ENCODE results near the gene CTIF.

The CTIF gene

DNA sequence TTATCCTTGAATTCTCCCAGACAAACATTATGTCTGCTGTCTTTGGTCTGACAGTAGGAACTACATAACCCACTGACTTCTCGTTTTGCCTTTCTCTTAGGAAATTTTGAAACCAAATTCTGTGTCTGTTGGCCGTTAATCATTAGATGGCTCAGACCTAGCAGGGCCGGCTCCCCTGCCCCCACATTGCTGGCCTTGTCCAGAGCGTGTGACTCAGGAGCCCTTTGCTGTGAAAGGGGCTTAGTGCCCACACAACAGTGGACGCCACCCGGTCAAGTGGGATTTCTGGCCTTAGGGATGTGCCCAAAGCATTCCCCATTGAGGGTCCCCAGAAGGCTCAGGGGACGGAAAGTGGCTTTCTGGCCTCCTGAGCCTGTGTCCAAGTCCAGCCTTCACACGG is 137.5 kb downstream of the CTIF start:
- no peak for DNase-seq
- H3K4me1 ChIP-seq (ENCODE audit: control extremely low read depth in 1 of 4, control insufficient read depth in 4 of 4, insufficient read depth in 4 of 4, low read length in 3 of 4), result peaks cover 2 to 51% (median 18%) of the 10 kb centered on the region in 4 experiments
- POLR2A ChIA-PET, result no interaction called here
- no peak overlapping the region for H3K27ac ChIP-seq (ENCODE audit: insufficient read depth in 1 of 2, low read depth in 1 of 2, low read length in 2 of 2, poor library complexity in 1 of 2, severe bottlenecking in 2 of 2)
- H3K9me3 ChIP-seq (ENCODE audit: control extremely low read depth in 1 of 5, control insufficient read depth in 4 of 5, insufficient read depth in 2 of 5, low read depth in 1 of 5, low read length in 4 of 5), result peaks cover 0 to 6% (median 3%) of the 10 kb centered on the region in 5 experiments
- H3K27me3 ChIP-seq (replicated peaks in 2 of 5; ENCODE audit: control insufficient read depth in 4 of 5, insufficient read depth in 5 of 5, low read length in 4 of 5), result no peaks in the 10 kb centered on the region
- H3K4me3 ChIP-seq (ENCODE audit: control insufficient read depth in 1 of 7, extremely low read depth in 1 of 7, insufficient read depth in 4 of 7, low read depth in 2 of 7, low read length in 6 of 7), result no peak overlapping the region
- WGBS (ENCODE audit: insufficient coverage), result 87% methylated on average over 7 of the region's 8 CpGs
- CTCF ChIA-PET, result interaction anchor here (0.5 to 4.0 kb wide), 7 partner anchors 12 to 783 kb away, joined by 3 to 35 read pairs (median 4); no protein-coding TSS in a partner anchor
- H3K36me3 ChIP-seq (ENCODE audit: control insufficient read depth in 4 of 4, insufficient read depth in 4 of 4, low read length in 3 of 4), result peaks cover 1 to 4% (median 2%) of the 10 kb centered on the region in 4 experiments

DNA sequence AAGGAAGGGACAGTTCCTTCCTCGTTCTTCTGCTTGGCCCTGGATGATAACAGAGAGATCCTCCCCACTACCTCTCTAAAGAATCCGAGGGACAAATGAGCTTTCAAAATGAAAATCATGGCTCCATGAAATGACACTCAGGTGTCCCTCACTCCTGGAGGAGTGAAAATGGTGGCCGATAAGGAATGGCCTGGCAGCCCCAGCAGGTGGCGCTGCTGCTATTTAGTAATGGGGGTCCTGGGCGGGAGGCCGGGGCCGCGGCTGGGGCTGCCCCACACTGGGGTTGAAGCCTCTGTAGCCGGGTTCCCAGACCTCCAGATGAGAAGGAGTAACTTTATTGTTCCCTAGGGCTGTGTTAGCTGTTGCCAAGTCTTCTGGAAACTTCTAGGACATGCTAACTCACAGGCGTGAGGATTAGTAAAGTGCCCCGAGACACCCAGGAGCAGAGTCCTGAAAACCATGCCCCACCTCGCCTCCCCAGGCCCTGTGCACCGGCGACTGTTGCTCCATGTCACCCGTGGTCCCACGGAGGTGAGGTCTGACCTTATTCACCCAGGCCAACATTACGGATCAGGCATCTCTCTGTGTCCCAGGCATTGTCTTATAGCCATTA is 138.0 kb downstream of the CTIF start:
- H3K27ac ChIP-seq (ENCODE audit: insufficient read depth in 1 of 2, low read depth in 1 of 2, low read length in 2 of 2, poor library complexity in 1 of 2, severe bottlenecking in 2 of 2), result no peak overlapping the region
- 46% methylated on average over 13 of the region's 17 CpGs for WGBS (ENCODE audit: insufficient coverage)
- H3K9me3 ChIP-seq (ENCODE audit: control extremely low read depth in 1 of 5, control insufficient read depth in 4 of 5, insufficient read depth in 2 of 5, low read depth in 1 of 5, low read length in 4 of 5), result peaks cover 0 to 3% (median 0%) of the 10 kb centered on the region in 5 experiments
- H3K36me3 ChIP-seq (ENCODE audit: control insufficient read depth in 4 of 4, insufficient read depth in 4 of 4, low read length in 3 of 4), result no peaks in the 10 kb centered on the region
- DNase-seq, result peak; percentile 58 to 66 (median 61)
- H3K4me3 ChIP-seq (ENCODE audit: control insufficient read depth in 1 of 7, extremely low read depth in 1 of 7, insufficient read depth in 4 of 7, low read depth in 2 of 7, low read length in 6 of 7), result no peak overlapping the region
- peaks cover 2 to 51% (median 18%) of the 10 kb centered on the region in 4 experiments for H3K4me1 ChIP-seq (ENCODE audit: control extremely low read depth in 1 of 4, control insufficient read depth in 4 of 4, insufficient read depth in 4 of 4, low read length in 3 of 4)
- ChIA-PET POLR2A (no interaction called here), CTCF (interaction anchor here (0.5 to 4.0 kb wide), 8 partner anchors 11 to 783 kb away, joined by 3 to 35 read pairs (median 4); no protein-coding TSS in a partner anchor)
- no peaks in the 10 kb centered on the region for H3K27me3 ChIP-seq (replicated peaks in 2 of 5; ENCODE audit: control insufficient read depth in 4 of 5, insufficient read depth in 5 of 5, low read length in 4 of 5)

DNA sequence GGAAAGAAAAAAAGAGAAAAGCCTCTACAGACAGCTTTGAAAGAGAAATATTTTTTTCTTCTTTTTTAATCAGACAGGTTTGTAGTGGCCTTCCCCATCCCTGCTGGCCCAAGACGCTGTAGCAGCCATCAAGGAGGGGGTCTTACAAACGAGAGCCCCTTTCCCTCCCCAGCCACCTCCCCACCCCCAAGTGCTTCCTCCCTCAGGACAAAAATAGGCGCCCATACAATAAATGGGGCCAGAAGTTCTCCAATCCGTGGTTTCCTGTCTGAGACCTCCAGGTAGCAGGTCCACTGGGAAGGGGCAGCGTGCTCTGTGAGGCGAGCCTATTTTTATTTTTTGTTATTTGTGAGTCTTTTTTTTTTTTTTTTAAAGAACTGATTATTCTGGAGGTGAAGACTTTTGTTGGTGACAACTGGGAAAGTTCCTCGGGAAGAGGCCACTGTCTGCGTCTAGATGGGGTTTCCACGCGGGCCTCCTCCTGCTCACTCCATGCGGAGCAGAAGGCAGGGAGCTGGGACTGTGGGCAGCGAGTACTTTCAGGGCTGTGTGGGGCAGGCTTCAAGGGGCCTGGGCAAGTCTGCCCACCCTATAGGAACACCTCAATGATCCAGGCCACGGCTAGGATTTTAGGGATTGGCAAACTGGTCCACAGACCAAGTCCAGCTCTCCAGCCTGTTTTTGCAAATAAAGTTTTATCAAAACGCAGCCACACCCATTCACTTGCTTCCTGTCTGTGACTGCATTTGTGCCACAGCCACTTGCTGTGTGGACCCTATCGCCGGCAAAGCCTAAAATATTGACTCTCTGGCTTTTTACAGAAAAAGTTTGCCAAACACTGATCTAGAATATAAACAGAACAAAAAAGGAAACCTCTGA is 139.6 kb downstream of the CTIF start:
- Histone ChIP-seq H3K27ac (ENCODE audit: insufficient read depth in 1 of 2, low read depth in 1 of 2, low read length in 2 of 2, poor library complexity in 1 of 2, severe bottlenecking in 2 of 2) (no peak overlapping the region), H3K9me3 (ENCODE audit: control extremely low read depth in 1 of 5, control insufficient read depth in 4 of 5, insufficient read depth in 2 of 5, low read depth in 1 of 5, low read length in 4 of 5) (no peaks in the 10 kb centered on the region), H3K27me3 (replicated peaks in 2 of 5; ENCODE audit: control insufficient read depth in 4 of 5, insufficient read depth in 5 of 5, low read length in 4 of 5) (no peaks in the 10 kb centered on the region), H3K4me3 (ENCODE audit: control insufficient read depth in 1 of 7, extremely low read depth in 1 of 7, insufficient read depth in 4 of 7, low read depth in 2 of 7, low read length in 6 of 7) (peak overlapping the region in 1 of 7 experiments; percentile 8), H3K36me3 (ENCODE audit: control insufficient read depth in 4 of 4, insufficient read depth in 4 of 4, low read length in 3 of 4) (peaks cover 0 to 3% (median 0%) of the 10 kb centered on the region in 4 experiments), H3K4me1 (ENCODE audit: control extremely low read depth in 1 of 4, control insufficient read depth in 4 of 4, insufficient read depth in 4 of 4, low read length in 3 of 4) (peaks cover 2 to 44% (median 18%) of the 10 kb centered on the region in 4 experiments)
- 84% methylated on average over 13 of the region's 16 CpGs for WGBS (ENCODE audit: insufficient coverage)
- POLR2A ChIA-PET, result interaction anchor here (1.1 kb wide), 1 partner anchor 156 kb away, joined by 3 read pairs; no protein-coding TSS in a partner anchor
- DNase-seq, result no peak
- CTCF ChIA-PET, result interaction anchor here (0.7 to 2.8 kb wide), 10 partner anchors 37 to 561 kb away, joined by 3 to 9 read pairs (median 4); no protein-coding TSS in a partner anchor

DNA sequence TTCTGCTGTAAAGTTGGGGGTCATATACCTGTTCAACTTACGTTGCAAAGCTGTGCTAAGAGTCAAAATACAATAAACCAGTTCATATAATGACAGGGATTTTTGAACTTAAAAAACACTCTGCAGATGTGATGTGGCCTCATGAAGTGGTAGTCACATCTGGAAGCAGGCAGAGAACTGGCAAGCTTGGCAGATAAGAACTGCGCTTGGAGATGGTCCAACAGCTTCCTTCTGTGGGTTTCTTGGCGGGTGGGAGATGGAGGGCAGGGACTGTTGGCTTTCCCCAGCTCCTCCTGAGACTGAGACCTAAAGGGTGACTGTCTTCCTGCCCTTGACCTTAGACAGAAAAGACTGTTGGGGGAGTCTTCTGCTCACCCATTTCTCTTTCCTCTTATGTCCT is 140.4 kb downstream of the CTIF start:
- POLR2A ChIA-PET, result interaction anchor here (0.5 to 1.1 kb wide), 2 partner anchors 156 to 206 kb away, joined by 3 read pairs; no protein-coding TSS in a partner anchor
- Histone ChIP-seq H3K4me3 (ENCODE audit: control insufficient read depth in 1 of 7, extremely low read depth in 1 of 7, insufficient read depth in 4 of 7, low read depth in 2 of 7, low read length in 6 of 7) (no peak overlapping the region), H3K27me3 (replicated peaks in 2 of 5; ENCODE audit: control insufficient read depth in 4 of 5, insufficient read depth in 5 of 5, low read length in 4 of 5) (no peaks in the 10 kb centered on the region), H3K27ac (ENCODE audit: insufficient read depth in 1 of 2, low read depth in 1 of 2, low read length in 2 of 2, poor library complexity in 1 of 2, severe bottlenecking in 2 of 2) (no peak overlapping the region), H3K4me1 (ENCODE audit: control extremely low read depth in 1 of 4, control insufficient read depth in 4 of 4, insufficient read depth in 4 of 4, low read length in 3 of 4) (peaks cover 2 to 38% (median 18%) of the 10 kb centered on the region in 4 experiments), H3K36me3 (ENCODE audit: control insufficient read depth in 4 of 4, insufficient read depth in 4 of 4, low read length in 3 of 4) (peaks cover 0 to 3% (median 0%) of the 10 kb centered on the region in 4 experiments), H3K9me3 (ENCODE audit: control extremely low read depth in 1 of 5, control insufficient read depth in 4 of 5, insufficient read depth in 2 of 5, low read depth in 1 of 5, low read length in 4 of 5) (no peaks in the 10 kb centered on the region)
- DNase-seq, result peak; percentile 14 to 64 (median 62)
- CTCF ChIA-PET, result interaction anchor here (0.7 to 2.8 kb wide), 3 partner anchors 103 to 560 kb away, joined by 3 to 9 read pairs (median 3); no protein-coding TSS in a partner anchor
- 0% methylated on average over 2 of the region's 3 CpGs for WGBS (ENCODE audit: insufficient coverage)

DNA sequence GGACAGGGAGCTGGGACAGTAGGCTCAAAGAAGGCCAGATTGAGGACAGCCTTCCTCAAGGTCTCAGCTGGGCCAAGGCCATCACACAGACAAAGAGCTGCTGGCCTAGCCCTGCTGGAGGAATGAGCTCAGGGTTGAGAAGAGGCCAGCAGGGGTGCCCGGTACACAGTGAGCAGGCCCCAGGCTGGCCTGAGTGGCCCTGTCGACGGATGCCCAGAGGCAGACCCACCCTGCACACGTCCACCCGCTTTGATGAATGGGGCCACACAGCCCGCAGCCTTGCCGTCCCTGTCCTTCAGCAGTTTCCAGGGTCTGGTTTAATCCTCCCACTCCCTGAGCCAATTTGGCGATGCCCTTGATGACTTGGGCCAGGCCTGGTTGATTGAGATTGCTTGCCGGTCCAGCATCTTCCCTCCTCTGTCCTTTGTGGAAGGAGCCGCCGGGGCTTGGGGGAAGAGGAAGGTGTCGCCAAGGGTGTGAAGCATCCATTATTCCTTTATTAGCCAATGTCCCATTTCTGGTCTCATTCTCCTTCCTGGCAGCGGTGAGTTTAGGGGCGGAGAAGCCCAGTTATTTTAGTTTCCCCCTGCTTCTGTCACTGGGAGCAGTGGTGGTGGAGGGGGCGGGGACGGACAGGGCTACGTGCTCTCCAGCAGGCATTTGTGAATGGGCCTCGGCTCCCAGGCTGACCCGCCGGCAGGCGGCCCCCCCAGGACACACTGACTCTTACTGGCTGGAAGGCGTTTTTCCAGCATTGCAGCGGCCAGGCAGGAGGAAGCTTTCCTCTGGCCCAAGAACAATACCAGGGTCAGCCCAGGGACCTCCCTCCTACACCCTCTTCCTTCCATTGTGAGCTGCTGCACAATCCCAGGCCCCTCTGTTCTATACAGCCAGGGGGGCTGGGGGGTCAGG is 141.8 kb downstream of the CTIF start:
- Histone ChIP-seq H3K36me3 (ENCODE audit: control insufficient read depth in 4 of 4, insufficient read depth in 4 of 4, low read length in 3 of 4) (peaks cover 0 to 3% (median 0%) of the 10 kb centered on the region in 4 experiments), H3K9me3 (ENCODE audit: control extremely low read depth in 1 of 5, control insufficient read depth in 4 of 5, insufficient read depth in 2 of 5, low read depth in 1 of 5, low read length in 4 of 5) (no peaks in the 10 kb centered on the region), H3K4me3 (ENCODE audit: control insufficient read depth in 1 of 7, extremely low read depth in 1 of 7, insufficient read depth in 4 of 7, low read depth in 2 of 7, low read length in 6 of 7) (no peak overlapping the region), H3K4me1 (ENCODE audit: control extremely low read depth in 1 of 4, control insufficient read depth in 4 of 4, insufficient read depth in 4 of 4, low read length in 3 of 4) (peaks cover 2 to 32% (median 15%) of the 10 kb centered on the region in 4 experiments), H3K27ac (ENCODE audit: insufficient read depth in 1 of 2, low read depth in 1 of 2, low read length in 2 of 2, poor library complexity in 1 of 2, severe bottlenecking in 2 of 2) (no peak overlapping the region), H3K27me3 (replicated peaks in 2 of 5; ENCODE audit: control insufficient read depth in 4 of 5, insufficient read depth in 5 of 5, low read length in 4 of 5) (no peaks in the 10 kb centered on the region)
- ChIA-PET CTCF (interaction anchor here (2.8 kb wide), 1 partner anchor 558 kb away, joined by 9 read pairs; no protein-coding TSS in a partner anchor), POLR2A (no interaction called here)
- no peak for DNase-seq
- WGBS (ENCODE audit: insufficient coverage), result 98% methylated on average over 17 of the region's 23 CpGs

DNA sequence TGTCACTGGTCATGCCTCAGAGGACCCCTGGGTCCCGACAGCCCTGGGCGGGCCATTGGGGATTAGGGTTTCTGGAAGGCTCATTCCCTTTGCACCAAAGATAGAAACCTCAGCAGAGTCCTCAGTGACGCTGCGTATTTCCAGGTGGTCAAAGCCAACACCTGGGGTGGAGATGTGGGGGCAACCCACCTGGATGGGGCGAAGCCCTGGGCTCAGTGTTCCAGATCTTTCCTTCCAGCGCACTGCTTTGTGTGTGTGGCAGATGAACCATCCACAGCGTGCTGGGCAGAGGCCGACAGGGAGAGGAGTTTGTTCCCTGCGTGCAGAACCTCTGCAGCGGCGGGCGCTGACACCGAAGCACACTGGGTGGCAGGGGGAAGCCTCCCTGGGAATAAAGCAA is 143.9 kb downstream of the CTIF start:
- H3K4me1 ChIP-seq (ENCODE audit: control extremely low read depth in 1 of 4, control insufficient read depth in 4 of 4, insufficient read depth in 4 of 4, low read length in 3 of 4), result peaks cover 2 to 20% (median 13%) of the 10 kb centered on the region in 4 experiments
- DNase-seq, result no peak
- H3K4me3 ChIP-seq (ENCODE audit: control insufficient read depth in 1 of 7, extremely low read depth in 1 of 7, insufficient read depth in 4 of 7, low read depth in 2 of 7, low read length in 6 of 7), result no peak overlapping the region
- 100% methylated on average over 11 of the region's 13 CpGs for WGBS (ENCODE audit: insufficient coverage)
- ChIA-PET POLR2A (no interaction called here), CTCF (interaction anchor here (1.2 kb wide), 1 partner anchor 11 kb away, joined by 4 read pairs; no protein-coding TSS in a partner anchor)
- H3K27ac ChIP-seq (ENCODE audit: insufficient read depth in 1 of 2, low read depth in 1 of 2, low read length in 2 of 2, poor library complexity in 1 of 2, severe bottlenecking in 2 of 2), result no peak overlapping the region
- no peaks in the 10 kb centered on the region for H3K9me3 ChIP-seq (ENCODE audit: control extremely low read depth in 1 of 5, control insufficient read depth in 4 of 5, insufficient read depth in 2 of 5, low read depth in 1 of 5, low read length in 4 of 5)
- H3K27me3 ChIP-seq (replicated peaks in 2 of 5; ENCODE audit: control insufficient read depth in 4 of 5, insufficient read depth in 5 of 5, low read length in 4 of 5), result no peaks in the 10 kb centered on the region
- peaks cover 0 to 3% (median 0%) of the 10 kb centered on the region in 4 experiments for H3K36me3 ChIP-seq (ENCODE audit: control insufficient read depth in 4 of 4, insufficient read depth in 4 of 4, low read length in 3 of 4)
